GM18861 (cell line): Measurements from ENCODE around the gene CDH2.

Experiments used
- ATAC-seq: cut with Tn5 transposase; IDR thresholded peaks from one replicate; pipeline ENCODE4 v1.9.1; 2021; ENCODE audit not compliant: unreplicated experiment

CDH2 gene

DNA sequence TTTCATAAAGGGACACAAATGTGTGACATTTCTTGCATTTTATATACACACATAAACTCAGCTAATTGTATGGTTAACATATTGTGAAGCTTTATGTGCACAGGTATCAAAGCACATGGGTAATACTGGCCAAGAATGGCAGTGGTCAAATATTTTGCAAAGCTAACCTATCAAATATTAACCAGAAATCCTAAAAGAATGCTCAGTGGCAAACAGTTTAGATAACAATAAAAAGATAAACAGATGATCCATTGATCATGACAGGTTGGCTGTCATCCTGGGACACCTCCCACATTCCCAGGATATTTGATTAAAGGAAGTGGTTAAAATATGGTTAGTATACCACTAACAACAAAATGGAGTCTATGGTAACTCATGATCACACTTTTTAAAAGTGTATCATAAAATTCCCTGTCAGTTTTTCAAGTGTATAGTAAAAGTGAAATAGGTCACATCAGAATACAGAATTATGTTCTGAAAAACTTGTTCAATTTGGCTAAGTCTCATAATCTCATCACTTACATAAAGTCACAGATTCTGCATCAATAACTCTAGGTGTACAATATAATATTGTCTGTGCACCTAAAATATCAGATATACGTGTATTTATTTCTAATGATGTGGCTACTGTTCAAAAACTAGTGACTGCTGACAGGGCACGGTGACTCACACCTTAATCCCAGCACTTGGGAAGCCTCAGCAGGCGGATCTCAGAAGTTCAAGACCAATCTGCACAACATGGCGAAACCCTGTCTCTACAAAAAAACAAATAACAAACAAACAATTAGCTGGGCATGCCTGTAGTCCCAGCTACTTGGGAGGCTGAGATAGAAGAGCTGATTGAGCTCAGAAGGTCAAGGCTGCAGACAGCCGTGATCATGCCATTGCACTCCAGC is 48.9 kb downstream of the CDH2 start:
- ATAC-seq, result no peak

DNA sequence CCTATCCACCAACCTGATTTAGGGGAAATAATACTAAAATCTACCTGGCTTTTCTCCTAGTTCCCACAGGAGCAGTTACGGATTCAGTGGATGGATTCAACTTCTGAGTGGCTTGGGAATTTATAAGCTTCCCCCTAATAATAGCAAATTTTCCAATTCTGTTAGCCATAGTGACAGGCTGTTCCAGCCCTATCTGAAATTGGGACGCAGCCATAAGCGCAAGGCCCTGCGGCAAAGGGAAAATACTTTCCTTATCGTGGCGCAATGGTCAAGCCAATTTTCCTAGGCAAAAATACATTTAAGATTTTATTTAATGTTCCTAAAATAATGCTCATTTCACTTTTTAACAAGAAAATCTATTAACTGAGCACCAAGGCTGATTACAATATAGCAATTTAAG is 49.7 kb downstream of the CDH2 start:
- ATAC-seq, result no peak

DNA sequence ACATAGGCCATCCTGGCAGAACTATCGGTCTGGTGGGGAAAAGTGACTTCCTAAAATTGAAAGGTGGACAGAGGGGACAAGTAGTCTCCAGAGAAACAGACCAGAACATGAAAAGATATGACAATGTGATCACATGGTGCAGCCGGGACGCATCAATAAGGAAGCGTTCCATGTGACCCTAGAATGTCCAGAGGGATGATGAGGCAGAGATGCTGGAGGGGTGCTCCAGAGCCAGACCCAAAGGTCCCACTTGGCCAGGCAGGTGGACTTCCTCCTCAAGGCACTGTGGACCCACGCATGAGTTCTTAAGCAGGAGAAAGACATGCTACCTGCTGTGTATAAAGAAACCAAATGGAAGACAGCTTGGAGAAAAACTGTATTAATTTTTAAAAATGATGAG is 50.2 kb downstream of the CDH2 start:
- ATAC-seq, result no peak

DNA sequence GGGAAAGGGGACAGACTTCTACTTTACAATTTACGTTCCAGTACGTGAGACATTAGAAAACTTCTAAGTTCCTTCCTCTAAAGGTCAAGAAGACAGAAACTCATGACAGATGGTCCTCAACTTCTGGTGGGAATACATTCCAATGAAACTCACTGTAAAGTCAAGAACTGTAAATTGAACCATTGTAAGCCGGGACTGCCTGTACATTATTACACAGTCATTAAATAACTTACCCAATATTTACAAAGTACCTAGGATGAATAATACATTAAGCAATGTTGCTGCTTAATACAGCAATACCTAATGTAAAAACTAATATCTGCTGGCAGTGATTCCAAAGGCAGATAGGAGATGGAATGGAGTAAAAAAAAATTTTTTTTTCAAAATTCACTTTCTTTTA is 51.9 kb downstream of the CDH2 start:
- no peak for ATAC-seq

DNA sequence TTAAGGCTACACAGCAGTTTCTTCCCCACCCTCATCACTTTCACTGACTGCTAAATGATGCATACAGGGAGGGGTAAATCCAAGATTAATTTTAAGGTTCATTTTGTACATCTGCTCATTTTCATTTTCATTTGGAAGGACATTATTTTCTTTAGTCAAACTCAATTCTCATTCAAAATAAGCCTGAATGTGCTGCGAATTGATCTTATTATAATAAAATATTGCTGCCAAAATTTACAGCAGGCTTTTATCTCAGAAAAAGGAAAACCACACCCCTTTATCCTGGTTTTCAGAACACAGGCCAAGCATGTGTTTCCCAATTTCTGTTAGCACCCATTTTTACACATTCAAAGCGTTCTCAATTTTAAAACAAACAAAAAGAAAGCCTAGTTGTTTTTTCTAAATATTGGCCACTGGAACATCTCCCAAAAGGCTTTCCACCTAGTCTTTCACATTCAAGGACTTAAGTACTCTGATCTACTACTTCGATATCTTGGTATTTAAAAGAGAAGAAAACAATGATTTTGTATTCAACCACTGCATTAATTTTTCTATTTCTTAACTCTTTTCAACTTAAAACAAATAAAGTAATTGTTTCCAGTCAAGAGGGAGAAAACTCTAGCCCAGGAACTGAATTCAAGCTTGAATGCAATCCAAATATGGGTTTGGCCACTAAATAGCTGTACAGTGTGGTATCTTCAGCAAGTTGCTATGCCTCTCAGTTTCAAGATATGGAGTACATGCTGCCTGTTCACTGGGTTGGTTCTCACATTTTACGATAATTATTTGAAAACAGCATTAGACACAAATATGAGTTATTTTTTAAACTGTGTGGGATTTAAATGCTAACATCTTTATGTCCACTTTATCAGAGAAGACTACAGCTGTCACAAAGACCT is 52.5 kb downstream of the CDH2 start:
- ATAC-seq, result no peak

DNA sequence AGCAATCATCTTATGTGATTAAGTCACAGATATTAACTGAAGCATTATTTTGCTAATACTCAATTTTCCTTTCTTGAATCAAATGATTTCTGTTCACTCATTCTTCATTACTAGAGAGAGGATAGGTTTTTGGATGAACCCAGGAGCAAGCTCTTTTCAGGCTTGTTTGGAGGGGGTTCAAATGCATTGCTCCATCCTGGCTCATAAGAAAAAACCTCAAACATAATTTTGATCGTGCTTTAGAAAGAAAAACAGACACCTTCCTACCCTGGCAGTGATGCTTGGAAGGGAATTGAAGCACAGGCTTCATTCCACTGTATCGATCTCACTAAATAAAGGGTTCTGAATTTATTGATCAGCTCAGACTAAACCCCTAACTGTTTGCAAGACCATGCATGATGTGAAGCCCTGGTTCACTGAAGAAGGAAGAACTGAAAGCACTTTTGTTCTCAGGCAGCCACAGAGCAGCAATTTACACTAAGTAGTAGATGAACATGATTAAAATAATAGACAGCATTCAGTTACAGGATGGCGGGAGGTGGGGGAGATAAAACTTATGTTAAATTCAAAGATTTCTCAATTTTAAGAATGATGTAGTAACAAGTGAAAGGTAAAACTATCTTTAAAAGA is 53.4 kb downstream of the CDH2 start:
- no peak for ATAC-seq

DNA sequence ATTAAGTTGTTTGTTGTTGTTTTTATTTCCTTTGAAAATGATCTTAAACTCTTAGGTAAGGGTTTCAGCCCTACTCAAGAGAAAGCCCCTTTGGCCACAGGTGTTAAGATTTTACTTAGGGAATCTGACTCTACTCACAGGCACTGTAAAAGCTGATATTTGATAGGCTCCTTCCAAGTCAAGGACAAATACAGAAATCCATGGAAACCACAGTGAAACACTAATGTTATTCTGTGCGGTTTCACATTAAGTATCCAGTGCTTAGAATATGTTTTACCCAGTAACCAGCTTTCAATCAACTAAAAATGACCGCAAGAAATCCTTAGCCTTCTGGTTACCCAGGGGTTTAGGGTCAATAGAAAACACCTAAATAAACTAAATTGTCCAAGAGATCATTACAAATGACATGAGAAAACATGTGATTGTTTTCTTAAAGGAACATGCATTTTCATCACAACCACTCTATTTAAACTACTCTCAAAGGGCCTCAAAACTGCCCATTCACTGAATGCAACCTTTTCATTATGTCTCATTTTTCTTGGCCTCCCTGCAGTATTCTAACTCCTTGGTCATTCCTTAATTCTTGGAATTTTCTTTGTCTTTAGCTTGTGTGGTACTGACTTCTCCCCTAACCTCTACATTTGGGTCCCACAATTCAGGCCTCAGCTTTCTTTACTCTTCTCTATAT is 56.0 kb downstream of the CDH2 start:
- no peak for ATAC-seq

DNA sequence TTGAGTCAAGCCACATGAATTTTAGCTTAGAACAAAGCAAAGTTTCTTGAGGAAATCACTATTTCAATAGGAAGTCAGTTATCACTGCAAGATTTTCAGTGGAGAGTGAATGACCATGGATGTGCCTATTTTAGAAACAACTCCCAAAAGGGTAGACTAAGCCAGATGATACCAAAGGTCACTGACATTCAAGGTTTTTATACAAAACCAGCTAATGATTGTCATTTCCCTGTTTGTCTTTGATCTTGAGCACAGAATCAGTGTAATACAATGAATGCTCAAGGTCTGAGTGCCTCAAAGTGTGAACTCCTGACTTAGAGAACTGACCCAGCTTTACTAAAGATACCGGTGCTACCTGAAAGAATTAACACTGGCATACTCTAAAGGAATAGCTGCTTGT is 60.5 kb downstream of the CDH2 start:
- ATAC-seq, result no peak

DNA sequence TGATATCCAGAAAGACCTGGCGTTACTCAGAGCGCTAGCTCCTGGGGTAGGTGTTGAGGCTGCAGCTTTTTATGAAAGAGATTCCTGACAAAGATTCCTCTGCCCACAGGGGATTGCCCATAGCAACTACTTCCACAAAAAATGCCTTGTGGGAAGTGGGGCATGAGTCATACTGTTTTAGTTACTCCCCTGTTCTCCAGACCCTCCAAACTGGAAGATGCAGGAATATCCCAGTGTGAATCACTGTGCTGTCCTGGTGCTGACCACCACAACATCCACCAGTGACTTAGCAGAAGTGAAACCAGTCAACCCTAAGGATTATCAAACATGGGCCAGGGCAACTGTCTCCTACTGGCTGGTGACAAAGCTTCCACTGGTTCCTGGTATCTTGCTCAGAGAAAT is 61.8 kb downstream of the CDH2 start:
- ATAC-seq, result no peak

DNA sequence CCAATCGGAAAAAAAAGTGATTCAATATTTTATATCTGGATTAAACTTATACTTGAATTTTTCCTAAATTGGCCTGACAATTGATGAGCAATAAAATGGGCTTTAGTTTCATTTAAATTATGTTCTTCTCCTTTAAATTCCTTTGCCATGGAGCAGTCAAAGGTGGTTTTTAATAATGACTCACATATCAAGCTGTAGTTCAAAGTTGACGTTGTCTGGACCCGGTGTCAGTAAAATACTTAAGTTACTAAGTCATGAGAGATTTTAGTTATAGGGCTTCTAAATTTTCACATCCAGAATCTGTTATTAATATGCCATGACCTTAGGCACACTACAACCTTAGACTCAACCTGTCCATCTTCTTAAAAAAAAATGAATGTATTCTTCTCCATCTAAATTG is 62.5 kb downstream of the CDH2 start:
- no peak for ATAC-seq

DNA sequence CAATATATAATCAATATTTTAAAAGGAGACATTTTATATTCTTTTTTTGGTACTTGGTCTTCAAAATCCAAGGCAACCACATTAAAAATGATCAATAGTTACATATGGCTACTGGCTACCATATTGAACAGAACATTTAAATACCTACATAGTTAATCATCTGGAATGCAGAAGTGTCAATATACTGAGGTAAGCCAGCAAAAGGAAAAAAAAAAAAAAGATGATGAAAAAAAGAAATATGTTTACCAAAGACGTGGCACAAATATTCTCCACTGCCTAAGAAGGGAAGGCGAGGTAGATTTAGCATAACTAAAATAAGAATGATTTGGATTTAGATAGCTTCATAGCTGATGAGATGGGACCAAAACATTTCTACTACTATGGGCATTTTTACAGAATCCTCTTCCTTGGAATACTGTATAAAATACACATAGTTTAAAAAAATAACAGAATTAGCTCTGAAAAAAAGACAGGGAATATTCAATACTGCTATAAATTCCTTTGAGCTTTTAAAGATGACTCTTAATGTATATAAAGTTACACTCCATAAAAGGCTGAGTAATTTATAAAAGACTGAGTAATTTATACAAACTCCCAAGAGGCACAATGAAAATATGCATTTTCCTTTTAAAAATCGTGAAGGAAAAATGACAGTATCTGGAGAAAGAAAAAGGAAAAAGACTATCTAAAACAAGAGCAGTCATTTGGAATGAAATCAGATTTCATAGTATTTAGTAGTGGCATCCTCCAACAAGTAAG is 63.5 kb downstream of the CDH2 start:
- no peak for ATAC-seq

DNA sequence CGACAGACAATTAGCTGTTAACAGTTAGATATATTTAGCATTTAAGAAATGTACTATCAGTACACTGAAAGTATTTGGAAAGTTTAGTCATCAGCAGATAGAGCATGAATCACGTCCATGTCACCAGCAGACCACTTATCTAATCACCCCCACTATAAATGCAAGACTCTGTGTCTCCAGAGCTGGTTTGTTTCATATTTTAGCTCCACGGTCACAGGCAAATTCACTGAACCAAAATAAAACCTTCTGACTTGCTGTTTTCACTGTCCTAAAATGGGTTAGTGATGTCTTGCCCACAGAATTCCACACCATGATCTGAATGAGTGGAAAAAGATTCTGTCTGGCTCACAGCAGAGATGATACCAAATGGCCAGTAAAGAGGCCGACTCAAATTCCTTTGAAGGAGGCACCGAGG is 64.9 kb downstream of the CDH2 start:
- no peak for ATAC-seq

DNA sequence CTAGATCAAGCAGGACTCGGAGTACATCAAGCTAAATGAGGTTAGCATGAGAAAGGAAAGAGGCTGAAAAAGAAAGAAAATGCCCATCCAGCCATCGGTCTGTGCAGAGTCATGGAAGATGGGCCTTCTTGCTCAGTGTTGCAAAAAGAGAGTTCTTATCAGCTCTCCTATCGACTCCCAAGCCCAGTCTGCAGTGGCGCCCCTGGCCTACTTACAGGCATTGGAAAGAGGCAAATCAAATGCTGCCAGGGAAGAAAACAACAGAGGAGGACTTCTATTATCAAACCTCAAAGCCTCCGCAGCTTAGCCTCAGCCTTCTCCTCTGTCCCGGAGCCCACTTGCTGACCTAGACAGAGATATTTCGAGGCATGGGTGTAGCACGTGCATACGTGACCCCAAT is 66.0 kb downstream of the CDH2 start:
- no peak for ATAC-seq

DNA sequence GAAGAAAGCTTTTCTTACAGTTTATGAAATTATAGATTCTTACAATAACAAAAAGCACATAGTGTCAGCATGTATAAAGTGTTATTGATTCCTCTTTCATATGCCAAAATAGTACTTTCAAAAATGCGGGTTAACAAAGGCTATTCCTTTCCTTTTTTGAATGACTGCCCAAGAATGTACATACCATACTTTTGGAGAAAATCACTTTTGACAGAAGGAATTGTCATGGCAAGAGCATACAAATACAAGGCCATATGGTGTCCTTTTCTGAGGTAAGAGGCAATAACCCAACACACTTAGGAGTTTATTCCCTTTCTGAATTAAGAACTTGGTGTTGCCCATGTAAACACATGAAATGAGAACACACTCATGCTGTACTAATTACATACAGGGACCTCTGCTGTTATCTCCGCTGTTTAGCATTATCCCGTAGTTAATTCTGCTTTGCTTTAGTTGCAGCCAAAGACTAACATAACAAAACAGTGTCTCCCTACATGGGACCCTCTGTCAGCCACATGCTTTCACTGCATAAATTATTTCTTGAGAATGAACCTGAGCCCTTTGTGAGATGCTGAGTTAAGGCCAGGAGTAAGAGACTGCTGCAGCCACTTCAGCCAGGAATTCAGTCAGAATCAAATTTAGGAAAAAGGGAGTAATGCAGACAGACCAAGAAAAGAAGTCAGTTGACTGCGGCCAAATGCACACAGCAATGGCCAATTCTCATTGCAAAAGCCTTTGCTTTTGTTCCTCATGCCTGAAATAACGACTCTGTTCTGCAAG is 67.0 kb downstream of the CDH2 start:
- ATAC-seq, result no peak

DNA sequence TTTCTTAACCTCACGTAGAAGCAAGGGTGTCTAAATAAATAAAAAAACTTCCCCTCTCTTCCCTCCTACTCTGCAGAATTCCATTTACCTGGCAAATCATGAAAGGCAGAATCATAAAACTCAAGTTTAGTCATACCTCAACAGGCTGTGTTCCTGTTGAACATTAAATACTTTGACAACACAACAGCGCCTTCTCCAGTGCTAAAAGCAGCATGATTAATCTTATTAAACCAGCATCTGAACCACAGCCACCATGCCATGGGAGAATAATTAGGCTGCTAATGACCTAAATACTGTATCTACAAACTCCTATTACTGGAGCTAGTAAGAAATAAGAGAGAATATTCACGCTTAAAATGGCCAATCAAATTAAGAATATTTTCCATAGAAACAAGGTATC is 68.1 kb downstream of the CDH2 start:
- ATAC-seq, result no peak

DNA sequence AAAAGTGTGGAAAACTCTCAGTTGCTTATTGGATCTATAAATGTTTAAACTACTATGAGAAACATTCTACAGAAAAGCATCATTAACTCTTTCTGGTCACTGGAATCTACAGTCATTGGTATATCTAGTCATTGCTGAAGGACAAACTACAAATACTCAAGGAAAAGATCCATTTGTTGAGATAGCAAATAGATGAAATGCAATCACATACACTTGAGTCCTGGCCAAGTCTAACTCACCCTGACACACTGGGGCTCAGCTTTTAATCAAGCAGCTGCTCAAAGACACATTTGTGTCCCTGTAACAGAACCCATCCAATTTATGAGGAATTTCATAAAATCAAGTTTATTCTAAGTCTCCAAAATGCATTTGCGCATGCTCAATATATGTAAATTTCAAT is 68.7 kb downstream of the CDH2 start:
- no peak for ATAC-seq

DNA sequence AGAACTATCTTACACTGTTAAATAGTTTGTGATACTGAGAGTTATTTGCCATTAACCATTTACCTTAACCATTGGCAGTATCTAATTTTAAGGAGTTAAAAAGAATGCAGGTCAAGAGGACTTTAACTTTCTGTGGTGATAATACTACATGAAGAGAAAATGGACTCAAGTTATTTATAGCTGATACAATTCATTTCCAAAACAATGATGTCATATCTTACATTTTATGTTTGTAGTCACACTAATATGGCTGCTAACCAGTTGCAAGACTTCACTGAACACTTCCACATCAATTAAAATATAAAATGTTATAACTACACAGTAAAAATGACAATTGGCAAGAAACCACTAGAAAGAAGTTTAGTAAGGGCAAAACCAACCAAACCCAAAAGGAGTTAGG is 77.7 kb downstream of the CDH2 start:
- no peak for ATAC-seq

DNA sequence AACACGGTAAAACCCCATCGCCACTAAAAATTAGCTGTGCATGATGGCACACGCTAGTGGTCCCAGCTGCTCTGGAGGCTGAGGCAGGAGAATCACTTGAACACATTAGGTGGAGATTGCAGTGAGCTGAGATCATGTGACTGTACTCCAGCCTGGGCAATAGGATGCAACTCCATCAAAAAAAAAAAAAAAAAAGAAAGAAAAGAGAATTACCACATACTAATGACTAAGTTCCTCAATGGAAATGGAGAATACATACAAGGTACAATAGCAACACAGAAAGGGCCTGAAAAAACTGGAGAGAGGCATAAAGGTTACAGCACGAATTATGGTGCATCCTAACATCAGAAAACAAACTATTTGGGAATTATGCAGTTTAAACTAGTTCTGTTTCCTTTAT is 81.3 kb downstream of the CDH2 start:
- ATAC-seq, result no peak

DNA sequence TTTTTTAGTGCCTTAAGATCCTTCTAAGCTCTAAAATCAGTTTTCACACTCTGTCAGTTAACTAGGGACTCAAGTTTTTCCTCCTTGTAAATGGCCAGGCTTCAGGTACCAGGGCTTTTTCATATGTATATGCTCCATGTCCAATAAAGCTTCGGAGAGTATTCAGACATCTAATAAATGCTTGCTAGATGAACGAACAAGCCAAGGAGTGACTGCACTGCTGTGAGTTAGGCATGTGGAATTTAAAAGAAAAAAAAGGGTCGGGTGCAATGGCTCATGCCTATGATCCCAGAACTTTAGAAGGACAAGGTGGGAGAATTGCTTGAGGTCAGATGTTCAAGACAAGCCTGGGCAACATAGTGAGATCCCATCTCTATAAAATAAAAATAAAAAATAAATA is 81.9 kb downstream of the CDH2 start:
- ATAC-seq, result no peak

DNA sequence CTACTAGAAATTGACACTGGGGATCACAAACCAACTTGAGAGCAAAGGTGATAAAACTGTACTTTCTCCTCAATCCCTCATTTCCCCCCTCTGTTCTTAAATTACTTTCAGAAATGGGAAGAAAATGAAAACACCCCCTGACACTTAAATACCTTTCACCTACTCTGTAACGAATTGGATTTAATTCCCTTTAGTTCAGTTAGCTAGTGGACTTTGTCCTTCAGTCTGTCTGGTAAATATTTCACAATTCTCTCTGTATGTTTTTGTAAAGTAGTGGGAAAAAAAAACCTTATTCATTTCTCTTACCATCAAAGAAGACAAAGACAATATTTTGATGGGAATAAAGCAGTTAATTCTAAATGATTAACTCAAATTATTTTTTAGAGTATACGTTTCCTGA is 85.7 kb downstream of the CDH2 start:
- no peak for ATAC-seq
